Panc1 (cell line): ENCODE data around the gene HNRNPLL. TPM values are rescaled to one million over a fixed set of nuclear protein-coding genes. Genes with fewer than 3 reads are reported as not detected.

Source experiments
- ATAC-seq: fragments of 200-7000 bp; cut with Tn5 transposase; 2 replicates; pipeline ENCODE4 v1.9.1; 2020; ENCODE audit warnings: mild to moderate bottlenecking, moderate library complexity
- BruUV-seq: library from RNA; stranded (reverse); fragments of 400-500 nt; replicated peaks from 2 replicates; lab custom pipeline; 2021; lab: Mats Ljungman, UMichigan
- CTCF ChIA-PET: fragments of 300-600 bp; sonication (Branson Sonifier 250); formaldehyde crosslinking; loops from one replicate; lab custom pipeline; 2022; ENCODE audit warnings: antibody characterized with exemption; lab: Charles Lee
- POLR2A ChIA-PET: fragments of 300-600 bp; sonication (Branson Sonifier 250); formaldehyde crosslinking; loops from one replicate; lab custom pipeline; 2022; ENCODE audit warnings: antibody characterized with exemption; lab: Charles Lee
- DNase-seq: peaks from one replicate; pipeline ENCODE4 v3.0.0-alpha.2; 2010; ENCODE audit warnings: low read depth, low spot score
- H3K27ac ChIP-seq: 2 replicates; pipeline ENCODE4 v1.5.1; 2011; ENCODE audit warnings: mild to moderate bottlenecking, low read length, inconsistent platforms
- H3K27me3 ChIP-seq: fragments of 200-500 bp; sonication (Bioruptor generic); 2 replicates; pipeline ENCODE4 v1.6.0; 2014; ENCODE audit warnings: low read length, inconsistent platforms; ENCODE audit not compliant: control insufficient read depth, insufficient read depth
- H3K36me3 ChIP-seq: fragments of 200-500 bp; sonication (Bioruptor generic); 2 replicates; pipeline ENCODE4 v1.5.1; 2014; ENCODE audit warnings: inconsistent platforms, mild to moderate bottlenecking, low read length, moderate library complexity; ENCODE audit not compliant: control insufficient read depth, insufficient read depth
- H3K4me1 ChIP-seq: 2 replicates; pipeline ENCODE4 v1.5.1; 2011; ENCODE audit warnings: inconsistent platforms, mild to moderate bottlenecking, low read length, moderate library complexity; ENCODE audit not compliant: control insufficient read depth, insufficient read depth
- H3K4me3 ChIP-seq, 2 experiments: 2 replicates each; pipeline ENCODE4 v1.5.1; 2011 to 2012; ENCODE audit warnings: low read depth in 2 of 2, low read length in 2 of 2, mild to moderate bottlenecking in 2 of 2, inconsistent platforms in 1 of 2, moderate library complexity in 1 of 2
- H3K9me3 ChIP-seq: fragments of 200-500 bp; sonication (Bioruptor generic); 2 replicates; pipeline ENCODE4 v1.5.1; 2014; ENCODE audit warnings: low read depth, mild to moderate bottlenecking, inconsistent platforms, low read length, moderate library complexity; ENCODE audit not compliant: control insufficient read depth, insufficient read depth
- CTCF ChIP-seq: fragments of 450-650 bp; IDR thresholded peaks from 2 replicates; pipeline ENCODE4 v1.5.1; 2017; ENCODE audit warnings: mild to moderate bottlenecking
- POLR2AphosphoS5 ChIP-seq: IDR thresholded peaks from 2 replicates; pipeline ENCODE4 v1.6.1; 2012; ENCODE audit warnings: mild to moderate bottlenecking, low read depth, low read length, moderate library complexity
- REST ChIP-seq, 2 experiments: IDR thresholded peaks; 2 replicates each; pipeline ENCODE4 v1.6.1; 2011 to 2012; ENCODE audit warnings: low read depth in 2 of 2, control low read depth in 1 of 2, low read length in 1 of 2, mild to moderate bottlenecking in 1 of 2, moderate library complexity in 1 of 2; ENCODE audit not compliant: insufficient read depth in 1 of 2
- SIN3A ChIP-seq: IDR thresholded peaks from 2 replicates; pipeline ENCODE4 v1.6.1; 2012; ENCODE audit warnings: low read depth, mild to moderate bottlenecking, low read length, moderate library complexity, borderline replicate concordance; ENCODE audit not compliant: insufficient read depth
- TCF7L2 ChIP-seq: IDR thresholded peaks from 2 replicates; pipeline ENCODE4 v1.6.1; 2011; ENCODE audit warnings: mild to moderate bottlenecking, low read depth, low read length, inconsistent platforms
- in situ Hi-C: cut with HindIII; loops from 2 replicates; pipeline ENCODE4 v1.10.0; 2016; ENCODE audit warnings: low sequenced_read_pairs, low pct_unique_long_range_greater_than_20kb
- intact Hi-C: fragments of 100-400 bp; cut with micrococcal nuclease; formaldehyde crosslinking; loops from one replicate; pipeline ENCODE4 v1.10.0; 2022; ENCODE audit not compliant: unreplicated experiment
- total RNA-seq: library from RNA; stranded (reverse); gene quantifications from one replicate; pipeline ENCODE4 v1.2.1, GENCODE V29; 2021; ENCODE audit not compliant: unreplicated experiment

Gene HNRNPLL
- total RNA-seq, 1 experiment from 2014 or later: 69.8 TPM

DNA sequence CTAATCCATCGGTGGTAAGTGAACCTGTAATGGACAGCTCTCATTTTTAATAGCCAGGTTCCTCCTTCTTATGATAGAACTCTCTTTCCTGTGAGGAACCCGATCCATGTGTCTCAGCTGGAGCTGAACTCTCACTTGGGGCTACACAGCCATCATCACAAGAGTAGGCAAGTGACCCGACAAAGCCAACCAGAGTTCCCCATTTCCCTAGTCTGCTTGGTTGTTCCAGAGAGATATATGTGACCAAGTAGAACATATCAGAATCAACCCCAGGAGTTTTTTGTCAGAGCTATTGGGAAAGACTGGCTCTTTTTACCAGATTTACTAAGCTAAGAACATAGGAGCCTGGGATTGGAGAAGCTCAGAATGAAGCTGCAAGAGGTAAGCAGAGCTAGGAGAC lies 14.6 kb upstream of the HNRNPLL start:
- Histone ChIP-seq H3K36me3 (no peaks in the 10 kb centered on the region), H3K27me3 (no peaks in the 10 kb centered on the region), H3K4me3 (no peak overlapping the region), H3K4me1 (peaks cover 6% of the 10 kb centered on the region), H3K27ac (no peak overlapping the region), H3K9me3 (no peaks in the 10 kb centered on the region)
- TF ChIP-seq CTCF: no peak
- TF ChIP-seq POLR2AphosphoS5: no peak
- TF ChIP-seq SIN3A: no peak
- in situ Hi-C loops (no loop called here), intact Hi-C loops (no loop called here)
- ATAC-seq (no peak), DNase-seq (no peak)
- POLR2A ChIA-PET: no interaction called here
- CTCF ChIA-PET: interaction anchor here (0.7 kb wide), 1 partner anchor 69 kb away, joined by 4 read pairs; no protein-coding TSS in a partner anchor
- no TSS peak for BruUV-seq

DNA sequence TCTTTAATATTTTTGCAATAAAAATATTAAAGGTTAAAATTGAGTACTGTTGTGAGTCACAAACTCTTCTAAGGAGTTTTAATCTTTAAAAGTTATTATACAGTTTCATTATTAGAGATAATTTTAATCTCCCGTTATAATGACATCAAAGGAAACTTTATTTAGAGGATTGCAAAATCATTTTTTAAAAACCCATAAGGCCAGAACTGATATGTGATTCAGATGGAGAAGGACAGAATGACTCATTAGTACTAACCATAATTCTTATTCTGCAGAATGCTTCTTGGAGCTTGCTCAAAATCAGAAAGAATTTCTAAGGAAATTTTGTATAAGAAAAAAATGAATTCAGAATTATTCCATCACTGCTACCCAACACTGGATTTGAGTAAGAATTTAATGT lies 12.5 kb upstream of the HNRNPLL start:
- in situ Hi-C loops (no loop called here), intact Hi-C loops (no loop called here)
- Histone ChIP-seq H3K4me3 (no peak overlapping the region), H3K9me3 (no peaks in the 10 kb centered on the region), H3K36me3 (no peaks in the 10 kb centered on the region), H3K27me3 (no peaks in the 10 kb centered on the region), H3K4me1 (peaks cover 3% of the 10 kb centered on the region), H3K27ac (no peak overlapping the region)
- DNase-seq (no peak), ATAC-seq (no peak)
- ChIA-PET POLR2A (interaction anchor here (0.6 kb wide), 1 partner anchor 65 kb away, joined by 3 read pairs; no protein-coding TSS in a partner anchor), CTCF (no interaction called here)
- BruUV-seq: no TSS peak
- no peak for TF ChIP-seq SIN3A
- TF ChIP-seq POLR2AphosphoS5: no peak
- TF ChIP-seq TCF7L2: no peak

GRCh38 chr2:38613849-38614213 lies 11.1 kb upstream of the HNRNPLL start:
- Histone ChIP-seq H3K27ac (no peak overlapping the region), H3K4me1 (no peaks in the 10 kb centered on the region; the same call in 1 of the 2 replicates), H3K36me3 (no peaks in the 10 kb centered on the region), H3K4me3 (no peak overlapping the region), H3K9me3 (no peaks in the 10 kb centered on the region), H3K27me3 (no peaks in the 10 kb centered on the region)
- intact Hi-C loops: no loop called here
- DNase-seq (no peak), ATAC-seq (no peak)
- POLR2A ChIA-PET: no interaction called here
- CTCF ChIA-PET: no interaction called here
- in situ Hi-C loops: no loop called here
- TF ChIP-seq SIN3A (no peak), REST (IDR thresholded peaks at IDR 0.05; ENCODE audit: insufficient read depth in 1 of 2, low read depth in 2 of 2, low read length in 1 of 2) (no peak), TCF7L2 (no peak), POLR2AphosphoS5 (no peak), CTCF (no peak)
- BruUV-seq: no TSS peak
